Measurements from ENCODE around the gene CHMP4B. TPM values are rescaled to one million over a fixed set of nuclear protein-coding genes. Genes with fewer than 3 reads are reported as not detected.
"Not testable (repeated sequence)": the region's sequence is repeated elsewhere in the genome, so short reads cannot be mapped to it uniquely, and the experiment has no call there.

The CHMP4B gene
- total RNA-seq, 1 donor from 2014 or later, result 72.8 TPM

DNA sequence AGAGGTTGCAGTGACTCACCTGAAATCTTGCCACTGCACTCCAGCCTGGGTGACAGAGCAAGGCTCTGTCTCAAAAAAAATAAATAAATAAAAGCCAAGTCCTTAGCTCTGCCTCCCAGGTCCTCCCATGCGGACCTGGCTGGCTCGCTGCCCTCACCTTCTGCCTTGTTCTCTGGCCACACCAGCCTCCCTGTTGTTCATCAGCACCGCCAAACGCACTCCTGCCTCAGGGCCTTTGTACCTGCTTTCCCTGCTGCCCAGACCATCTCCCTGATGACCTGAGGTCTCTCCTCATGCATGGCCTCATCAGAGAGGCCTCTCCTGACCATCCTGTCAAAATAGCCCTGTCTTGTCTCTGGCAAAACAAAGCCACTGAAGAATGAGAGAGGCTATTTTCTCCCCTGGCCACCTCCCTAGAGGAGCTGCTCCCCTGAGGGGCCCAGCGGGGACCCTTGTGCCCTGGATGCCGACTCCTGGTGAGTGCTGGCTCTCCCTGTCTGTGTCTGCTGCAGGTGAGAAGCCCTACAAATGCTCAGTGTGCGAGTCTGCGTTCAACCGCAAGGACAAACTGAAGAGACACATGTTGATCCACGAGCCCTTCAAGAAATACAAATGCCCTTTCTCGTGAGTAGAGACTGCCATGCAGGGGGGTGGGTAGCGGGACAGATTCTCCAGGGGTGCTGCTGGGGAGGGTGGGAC is 22.6 kb upstream of the CHMP4B start:
- ATAC-seq (no peak), DNase-seq (ENCODE audit: low spot score) (no peak)
- intact Hi-C loops (cut with DNase I), result no loop called here

DNA sequence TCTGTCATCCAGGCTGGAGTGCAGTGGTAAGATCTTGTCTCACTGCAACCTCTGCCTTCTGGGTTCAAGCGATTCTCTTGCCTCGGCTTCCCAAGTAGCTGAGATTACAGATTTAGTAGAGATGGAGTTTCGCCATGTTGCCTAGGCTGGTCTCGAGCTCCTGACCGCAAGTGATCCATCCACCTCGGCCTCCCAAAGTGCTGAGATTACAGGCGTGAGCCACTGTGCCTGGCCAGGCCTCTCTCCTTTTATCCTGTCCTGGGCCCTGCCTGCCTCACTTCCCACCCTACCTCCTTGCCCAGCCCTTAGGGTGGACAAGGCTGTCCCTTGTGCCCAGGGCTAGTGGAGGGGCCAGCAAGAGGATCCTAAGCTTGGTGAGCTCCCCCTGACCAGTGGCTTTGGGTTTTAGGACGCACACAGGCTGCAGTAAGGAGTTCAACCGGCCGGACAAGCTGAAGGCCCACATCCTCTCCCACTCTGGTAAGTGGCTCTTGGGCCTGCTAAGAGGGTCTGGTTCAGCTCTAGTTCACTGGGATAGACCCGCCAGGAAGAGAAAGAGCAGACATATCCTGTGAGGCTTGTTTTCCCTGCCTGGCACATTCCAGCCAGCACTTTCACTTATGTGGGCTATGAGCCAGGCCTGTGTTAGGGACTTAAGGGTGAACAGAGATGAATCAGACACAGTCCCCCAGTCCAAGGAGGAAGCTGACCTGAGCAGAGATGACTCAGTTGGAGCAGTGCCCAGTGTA is 21.9 kb upstream of the CHMP4B start:
- DNase-seq (ENCODE audit: low spot score), result no peak
- ATAC-seq, result no peak
- intact Hi-C loops (cut with DNase I), result no loop called here

DNA sequence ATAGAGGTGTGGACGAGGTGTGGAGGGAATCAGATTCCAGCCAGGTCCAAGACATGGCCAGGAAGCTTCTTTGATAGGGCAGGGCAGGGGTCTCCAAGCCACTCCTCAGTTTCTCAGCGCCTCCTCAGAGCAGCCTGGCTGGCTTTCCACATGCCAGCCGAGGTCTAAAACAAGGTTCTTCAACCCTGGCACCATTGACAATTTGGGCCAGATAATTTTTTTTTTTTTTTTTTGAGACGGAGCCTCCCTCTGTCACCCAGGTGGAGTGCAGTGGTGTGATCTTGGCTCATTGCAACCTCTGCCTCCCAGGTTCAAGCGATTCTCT is 21.3 kb upstream of the CHMP4B start:
- intact Hi-C loops (cut with DNase I), result no loop called here
- no peak for DNase-seq (ENCODE audit: low spot score)
- ATAC-seq, result no peak

DNA sequence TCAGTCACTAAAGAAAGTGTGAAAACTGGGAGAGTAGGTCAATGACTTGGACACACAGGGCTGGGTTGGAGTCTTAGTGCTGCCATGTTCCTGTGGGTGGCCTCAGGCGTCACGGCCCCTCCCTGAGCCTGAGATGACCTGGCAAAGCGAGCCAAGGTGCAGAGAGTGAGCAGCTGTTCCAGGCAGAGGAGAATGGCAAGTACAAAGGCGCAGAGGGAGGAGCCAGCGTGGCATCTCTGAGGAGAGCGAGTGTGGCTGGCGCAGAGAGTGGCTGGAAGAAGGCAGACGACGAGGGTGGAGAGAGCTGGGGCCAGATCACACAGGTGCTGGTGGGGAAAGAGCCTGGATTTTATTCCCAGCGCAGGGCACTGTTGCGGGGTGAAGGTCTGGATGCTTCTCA is 20.6 kb upstream of the CHMP4B start:
- intact Hi-C loops (cut with DNase I), result no loop called here
- no peak for DNase-seq (ENCODE audit: low spot score)

DNA sequence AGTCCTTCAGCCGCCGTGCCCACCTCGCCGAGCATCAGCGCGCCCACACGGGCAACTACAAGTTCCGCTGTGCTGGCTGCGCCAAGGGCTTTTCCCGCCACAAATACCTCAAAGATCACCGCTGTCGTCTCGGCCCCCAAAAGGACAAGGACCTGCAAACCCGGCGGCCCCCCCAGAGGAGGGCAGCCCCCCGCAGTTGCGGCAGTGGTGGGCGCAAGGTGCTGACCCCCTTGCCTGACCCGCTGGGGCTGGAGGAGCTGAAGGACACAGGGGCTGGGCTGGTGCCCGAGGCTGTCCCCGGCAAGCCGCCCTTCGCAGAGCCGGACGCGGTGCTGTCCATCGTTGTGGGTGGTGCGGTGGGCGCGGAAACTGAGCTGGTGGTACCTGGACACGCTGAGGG is 20.1 kb upstream of the CHMP4B start:
- intact Hi-C loops (cut with DNase I), result no loop called here
- ATAC-seq (no peak), DNase-seq (ENCODE audit: low spot score) (no peak)

More for the DNA sequence above, 20.6 kb upstream of the CHMP4B start:
- ATAC-seq, result no peak

DNA sequence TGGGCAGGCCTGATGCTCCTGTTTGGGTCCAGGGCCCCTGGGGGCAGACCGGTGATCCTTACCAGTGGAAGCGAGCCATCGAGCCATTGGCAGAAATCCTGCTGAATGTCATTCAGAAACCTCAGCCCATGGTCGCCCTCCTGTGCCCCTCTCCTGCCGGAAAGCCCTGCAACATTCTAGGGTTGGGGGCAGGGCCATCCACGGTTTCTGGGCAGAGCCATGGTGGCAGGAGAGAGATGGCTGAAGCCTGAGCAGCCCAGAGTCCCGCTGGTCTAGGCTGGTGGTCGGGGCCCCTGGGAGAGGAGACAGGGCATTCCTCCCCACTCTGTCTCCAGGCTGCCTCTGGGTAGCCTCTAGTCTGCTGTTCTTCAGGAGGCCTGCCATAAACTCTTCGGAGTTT is 19.6 kb upstream of the CHMP4B start:
- DNase-seq (ENCODE audit: low spot score) (no peak), ATAC-seq (no peak)
- intact Hi-C loops (cut with DNase I), result no loop called here

DNA sequence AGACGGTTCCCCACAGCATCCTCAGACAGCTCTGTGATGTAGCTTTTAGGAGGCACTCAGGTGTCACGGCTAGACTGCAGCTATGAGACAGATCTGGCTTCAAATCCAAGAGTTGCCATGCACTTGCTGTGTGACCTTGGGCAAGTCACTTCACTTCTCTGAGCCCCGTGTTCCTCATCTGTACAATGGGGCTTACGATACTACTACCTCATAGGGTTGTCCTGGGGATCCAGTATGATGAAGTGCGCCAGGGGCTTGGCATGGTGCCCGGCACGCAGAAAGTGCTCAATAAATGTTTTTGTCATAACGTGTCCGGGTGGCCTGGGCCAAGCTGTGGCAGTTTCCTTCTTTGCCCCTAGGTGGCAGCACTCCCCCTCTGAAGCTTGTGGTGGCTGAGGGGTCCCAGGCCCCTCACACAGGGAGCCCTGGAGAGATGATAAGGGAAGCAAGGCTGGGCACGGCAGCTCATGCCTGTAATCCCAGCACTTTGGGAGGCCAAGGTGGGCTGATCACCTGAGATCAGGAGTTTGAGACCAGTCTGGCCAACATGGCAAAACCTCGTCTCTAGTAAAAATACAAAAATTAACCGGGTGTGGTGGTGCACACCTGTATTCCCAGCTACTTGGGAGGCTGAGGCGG is 19.1 kb upstream of the CHMP4B start:
- intact Hi-C loops (cut with DNase I), result no loop called here
- ATAC-seq (no peak), DNase-seq (ENCODE audit: low spot score) (peak; percentile 70)

DNA sequence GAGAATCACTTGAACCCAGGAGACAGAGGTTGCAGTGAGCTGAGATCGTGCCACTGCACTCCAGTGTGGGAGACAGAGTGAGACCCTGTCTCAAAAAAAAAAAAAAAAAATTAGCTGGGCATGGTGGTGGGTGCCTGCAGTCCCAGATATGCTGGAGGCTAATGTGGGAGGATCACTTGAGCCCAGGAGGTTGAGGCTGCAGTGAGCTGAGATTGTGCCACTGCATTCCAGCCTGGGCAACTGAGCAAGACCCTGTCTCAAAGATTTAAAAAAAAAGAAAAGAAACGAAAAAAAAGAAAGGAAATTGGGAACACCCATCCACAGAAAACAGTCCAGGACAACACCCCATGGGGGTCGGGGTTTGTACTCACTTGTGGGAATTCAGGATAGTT is 18.6 kb upstream of the CHMP4B start:
- DNase-seq (ENCODE audit: low spot score); intact Hi-C loops (cut with DNase I); ATAC-seq: not testable (repeated sequence)

DNA sequence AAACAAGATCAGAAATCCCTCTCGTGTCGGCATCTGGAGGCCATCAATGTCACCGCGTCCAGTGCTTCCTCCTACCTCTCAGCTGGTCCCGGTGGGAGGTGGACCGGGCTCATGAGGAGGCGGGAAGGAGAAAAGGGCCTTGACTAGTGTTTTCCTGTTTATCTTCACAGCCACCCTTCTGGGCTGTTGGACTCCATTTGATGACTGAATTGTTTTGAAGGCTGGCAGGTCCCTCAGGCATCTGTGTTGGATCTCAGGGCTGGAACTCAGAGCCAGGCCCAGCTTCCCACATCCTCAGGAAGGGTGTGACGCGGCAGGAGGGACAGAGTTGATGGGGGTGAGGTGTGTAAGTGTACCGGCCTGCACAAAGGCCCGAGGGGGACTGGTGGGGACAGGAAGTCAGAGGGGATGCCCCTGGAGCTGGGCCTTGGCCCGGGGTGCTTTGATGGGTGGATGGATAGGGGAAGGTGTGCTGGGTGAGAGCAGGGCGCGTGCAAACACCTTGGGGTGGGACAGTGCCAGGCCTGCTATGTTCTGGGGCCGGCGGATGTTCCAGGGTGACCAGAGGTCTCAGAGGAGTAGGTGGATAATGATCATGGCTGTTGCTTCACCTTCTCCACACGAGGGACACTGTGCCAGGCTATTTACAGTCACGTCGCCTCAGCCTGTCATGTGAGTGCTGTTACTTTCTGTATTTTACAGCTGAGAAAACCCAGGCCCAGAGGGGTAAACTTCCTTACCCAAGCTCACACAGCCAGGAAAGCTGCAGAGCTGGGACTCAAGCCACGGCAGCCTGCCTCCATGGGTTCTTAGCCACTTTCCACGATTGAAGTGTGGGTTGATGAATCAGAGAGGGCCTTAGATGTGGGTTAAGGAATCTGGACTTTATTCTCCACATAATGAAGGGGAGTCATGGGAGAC is 17.9 kb upstream of the CHMP4B start:
- DNase-seq (ENCODE audit: low spot score) (no peak), ATAC-seq (peak; percentile 38)
- intact Hi-C loops (cut with DNase I), result no loop called here

DNA sequence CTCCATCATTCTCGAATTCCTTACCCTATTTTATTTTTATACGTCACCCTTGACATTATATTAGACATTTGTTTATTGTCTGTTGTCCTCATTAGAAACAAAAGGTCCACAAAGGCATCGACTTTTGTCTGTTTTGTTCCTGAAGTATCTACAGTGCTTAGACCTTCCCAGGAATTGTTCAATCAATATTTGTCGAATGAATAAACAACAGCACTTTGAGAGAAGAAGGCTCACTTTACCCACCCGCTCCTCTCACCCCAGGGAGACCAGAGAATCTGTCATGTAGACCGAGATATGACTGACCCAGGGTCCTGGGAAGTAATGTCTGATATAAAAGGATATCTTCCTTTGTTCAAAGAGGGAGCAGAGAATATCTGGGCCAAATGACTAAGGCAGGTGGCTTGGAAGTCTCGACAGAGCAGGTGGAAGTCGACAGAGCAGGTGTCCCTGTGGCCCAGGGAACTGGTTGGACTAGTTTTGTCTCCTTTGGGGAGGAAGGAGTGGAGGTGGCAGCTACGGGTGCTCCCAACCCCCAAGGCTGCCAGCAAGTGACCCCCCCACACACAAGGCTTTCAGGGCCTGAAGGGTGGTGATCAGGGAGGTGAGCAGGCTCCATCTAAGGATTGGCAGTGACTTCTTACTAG is 14.8 kb upstream of the CHMP4B start:
- no peak for ATAC-seq
- intact Hi-C loops (cut with DNase I), result no loop called here

DNA sequence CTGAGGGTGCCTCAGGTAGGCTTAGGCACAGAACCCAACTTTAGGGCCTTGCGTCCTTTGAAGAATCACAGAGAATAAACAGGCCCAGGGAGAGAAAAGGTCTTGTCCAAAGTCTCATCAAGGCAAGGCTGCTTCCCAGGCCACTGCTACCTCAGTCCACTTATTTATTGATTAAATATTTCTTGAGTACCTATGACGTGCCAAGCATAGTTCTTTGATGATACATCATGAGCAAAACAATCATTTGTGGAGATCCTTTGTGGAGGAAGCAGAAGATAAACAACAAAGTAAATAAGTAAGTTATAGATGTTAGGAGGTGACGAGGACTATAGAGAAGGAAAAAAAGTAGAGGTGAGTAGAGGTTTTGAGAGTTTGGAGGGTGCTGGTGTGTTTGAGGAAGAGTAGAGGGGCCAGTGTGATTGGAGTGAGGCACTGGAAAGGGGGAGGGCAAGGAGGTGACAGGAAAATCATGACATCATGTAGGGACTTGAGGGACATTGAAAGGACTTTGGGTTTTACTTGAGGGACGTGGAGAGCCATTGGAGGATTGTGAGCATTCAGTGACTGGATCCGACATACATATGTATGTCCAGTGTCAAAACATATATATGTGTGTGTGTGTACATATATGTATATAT is 14.1 kb upstream of the CHMP4B start:
- no peak for DNase-seq (ENCODE audit: low spot score)
- intact Hi-C loops (cut with DNase I), result no loop called here
- ATAC-seq, result no peak

More for the DNA sequence above, 14.8 kb upstream of the CHMP4B start:
- DNase-seq (ENCODE audit: low spot score), result no peak

DNA sequence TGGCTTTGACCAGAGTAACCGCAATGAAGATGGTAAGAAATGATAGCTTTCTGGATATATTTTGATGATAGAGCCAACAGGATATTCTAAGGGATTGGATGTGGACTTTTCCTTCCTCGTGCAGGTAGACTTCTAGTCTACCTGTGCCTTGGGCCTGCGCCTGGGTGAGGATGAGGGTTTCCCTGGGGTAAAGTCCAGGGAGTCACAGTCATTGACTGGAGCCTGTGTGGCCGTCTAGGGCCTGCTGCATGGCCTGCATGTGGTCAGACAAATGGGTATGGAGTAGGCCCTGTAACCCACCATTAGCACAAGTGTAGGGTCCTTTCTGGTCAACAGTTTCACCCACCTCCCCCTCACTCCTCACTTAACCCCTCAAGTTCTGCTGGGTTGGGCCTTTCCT is 12.7 kb upstream of the CHMP4B start:
- intact Hi-C loops (cut with DNase I), result no loop called here
- ATAC-seq (no peak), DNase-seq (ENCODE audit: low spot score) (no peak)

DNA sequence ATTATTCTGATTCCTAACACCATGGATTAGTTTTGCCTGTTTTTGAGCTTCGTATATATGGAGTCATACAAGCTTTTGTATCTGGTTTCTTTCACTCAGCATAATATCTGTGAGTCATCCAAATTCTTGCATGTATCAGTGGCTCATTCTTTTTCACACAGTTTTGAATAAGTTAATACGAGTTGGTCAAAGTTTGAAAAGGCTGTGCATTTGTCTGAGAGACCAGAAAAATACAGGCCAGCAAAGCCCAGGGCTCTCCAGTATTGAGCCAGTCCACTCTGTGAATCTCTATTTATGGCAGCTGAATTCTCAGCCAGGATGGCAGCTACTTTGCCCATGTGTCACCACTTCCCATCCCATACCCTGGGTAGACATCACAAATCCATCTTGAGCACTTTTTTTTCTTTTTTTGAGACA is 7.2 kb upstream of the CHMP4B start:
- intact Hi-C loops (cut with DNase I), result no loop called here
- ATAC-seq (no peak), DNase-seq (ENCODE audit: low spot score) (no peak)

DNA sequence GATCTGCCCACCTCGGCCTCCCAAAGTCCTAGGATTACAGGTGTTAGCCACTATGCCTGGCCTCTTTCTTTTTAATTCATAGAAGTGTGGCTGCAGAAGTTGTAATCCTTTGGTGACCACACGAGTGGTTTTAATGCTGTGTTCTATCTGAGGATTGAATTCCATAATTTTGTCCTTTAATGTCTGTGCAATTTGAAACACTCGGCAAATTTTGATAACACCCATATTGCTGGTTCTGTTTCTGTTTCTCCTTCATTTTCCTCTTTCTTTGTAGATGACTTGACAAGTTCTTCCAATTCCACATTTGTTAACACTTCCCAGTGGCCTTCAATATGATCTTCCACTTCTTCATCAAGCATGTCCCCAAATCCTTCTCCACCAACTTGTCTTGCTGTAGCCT is 2.8 kb upstream of the CHMP4B start:
- intact Hi-C loops (cut with DNase I), result no loop called here
- DNase-seq (ENCODE audit: low spot score), result no peak
- no peak for ATAC-seq

DNA sequence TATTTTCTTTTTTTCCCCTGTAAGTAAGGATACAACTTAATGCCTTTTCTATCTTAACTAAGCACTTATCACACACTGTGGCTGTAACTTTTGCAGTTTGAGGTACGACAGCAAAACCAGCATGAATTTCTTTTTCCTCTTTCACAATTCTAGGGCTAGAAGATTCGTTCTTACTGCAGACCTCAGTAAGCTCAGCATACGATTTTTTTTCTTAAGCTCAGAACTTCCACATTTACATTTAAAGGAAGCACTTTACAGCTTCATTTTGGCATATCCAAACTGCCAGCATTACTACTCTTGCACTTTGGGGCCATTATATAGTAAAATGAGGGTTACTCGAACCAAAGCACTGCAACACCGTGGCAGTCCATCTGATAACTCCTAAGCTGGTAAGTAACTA is 889 bp upstream of the CHMP4B start:
- DNase-seq (ENCODE audit: low spot score), result no peak
- ATAC-seq, result no peak
- intact Hi-C loops (cut with DNase I), result no loop called here

DNA sequence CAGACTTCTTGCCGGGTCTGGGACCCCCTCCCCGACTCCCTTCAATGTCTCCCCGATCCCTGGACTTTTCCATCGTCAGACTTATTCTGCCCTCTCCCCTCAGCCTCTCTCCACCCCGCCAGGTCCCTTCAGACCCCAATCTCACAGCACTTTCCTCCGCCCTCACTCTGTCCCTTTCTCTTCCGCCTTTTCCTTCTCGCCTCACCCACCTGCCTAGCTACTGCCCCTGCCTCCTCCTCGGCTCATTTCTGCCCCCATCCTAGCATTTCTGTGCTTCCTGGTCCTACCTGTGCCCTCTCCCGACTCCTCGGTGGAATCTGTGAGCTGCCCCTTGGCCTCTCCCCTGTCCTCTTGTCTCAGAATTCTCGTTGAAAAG is 616 bp downstream of the CHMP4B start:
- intact Hi-C loops (cut with DNase I), result no loop called here
- DNase-seq (ENCODE audit: low spot score), result no peak
- ATAC-seq, result peak; percentile 3

DNA sequence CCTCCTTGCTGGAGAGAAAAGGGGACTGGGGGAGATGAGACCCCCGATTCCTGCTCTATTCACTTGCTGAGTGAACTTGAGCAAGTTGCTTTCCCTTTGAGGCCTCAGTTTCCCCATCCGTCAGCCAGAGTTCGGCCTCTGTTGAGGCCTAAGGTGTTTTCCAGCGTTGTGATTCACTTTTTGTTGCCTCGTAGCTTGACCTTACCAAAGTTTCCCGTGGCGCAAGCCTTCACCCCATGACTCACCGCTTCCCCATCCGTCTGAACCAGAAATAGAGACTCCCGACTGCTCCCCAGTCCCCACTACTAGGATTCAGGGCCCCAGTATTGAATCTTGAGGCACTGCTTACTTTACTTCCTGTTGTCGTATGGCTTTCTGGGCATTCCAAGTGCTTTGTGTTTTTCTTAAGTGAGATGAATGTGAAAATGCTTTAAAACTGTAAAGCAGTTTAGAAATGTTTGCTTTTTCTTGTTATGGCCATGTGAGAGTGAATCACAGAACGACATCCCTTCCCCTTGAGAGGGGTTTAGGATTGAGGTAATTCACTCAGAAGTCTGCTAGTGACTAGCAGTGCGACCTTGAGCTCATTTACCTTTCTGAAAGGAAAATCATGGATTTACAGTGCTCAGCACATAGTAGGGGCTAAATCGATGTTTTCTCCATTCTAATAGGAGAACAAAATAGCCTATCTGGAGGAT is 1.2 kb downstream of the CHMP4B start:
- intact Hi-C loops (cut with DNase I), result no loop called here
- peak; percentile 75 for DNase-seq (ENCODE audit: low spot score)
- ATAC-seq, result peak; percentile 50

DNA sequence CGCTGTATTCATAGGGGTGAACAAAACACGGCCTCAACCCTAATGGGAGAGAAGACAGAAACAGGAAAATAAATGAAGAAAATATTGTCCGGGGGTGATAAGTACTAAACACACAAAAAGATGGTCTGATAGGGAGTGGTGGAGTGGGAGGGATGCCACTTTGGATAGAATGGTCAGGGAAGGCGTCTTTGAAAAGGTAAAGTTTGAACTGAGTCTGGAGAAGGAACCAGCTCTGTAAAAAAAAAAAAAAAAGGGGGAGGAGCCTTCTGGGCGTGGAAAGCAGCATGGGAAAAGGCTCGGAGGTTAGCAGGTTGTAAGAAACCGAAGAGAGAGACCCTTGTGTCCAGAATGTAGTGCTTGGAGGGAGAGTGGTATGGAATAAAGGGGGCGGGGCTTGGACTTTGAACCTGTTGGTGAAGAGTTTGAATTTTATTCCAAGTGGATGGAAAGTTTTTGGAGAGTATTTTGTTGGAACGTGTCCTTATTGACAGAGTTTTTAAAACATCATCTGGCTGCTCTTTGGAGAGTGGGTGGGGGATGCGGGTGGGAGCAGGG is 1.8 kb downstream of the CHMP4B start:
- ATAC-seq (no peak), DNase-seq (ENCODE audit: low spot score) (no peak)
- intact Hi-C loops (cut with DNase I), result no loop called here

Data from sciatic nerve (tissue), 2 donors.